DMS53 treated with DMSO at 0.1 percent for 48 hours (cell line): ENCODE measurements around the gene NONO.
"Not testable (repeated sequence)": the region's sequence is repeated elsewhere in the genome, so short reads cannot be mapped to it uniquely, and the experiment has no call there.

Experiments
- DNase-seq: peaks from one replicate; lab custom pipeline; 2025; ENCODE audit not compliant: unreplicated experiment; lab: John Stamatoyannopoulos, UW

The NONO gene

GRCh38 chrX:71282514-71283402, 677 bp upstream of the NONO start:
- peak; percentile 80 for DNase-seq

GRCh38 chrX:71285929-71286328, 2.5 kb downstream of the NONO start:
- DNase-seq, result no peak

DNA sequence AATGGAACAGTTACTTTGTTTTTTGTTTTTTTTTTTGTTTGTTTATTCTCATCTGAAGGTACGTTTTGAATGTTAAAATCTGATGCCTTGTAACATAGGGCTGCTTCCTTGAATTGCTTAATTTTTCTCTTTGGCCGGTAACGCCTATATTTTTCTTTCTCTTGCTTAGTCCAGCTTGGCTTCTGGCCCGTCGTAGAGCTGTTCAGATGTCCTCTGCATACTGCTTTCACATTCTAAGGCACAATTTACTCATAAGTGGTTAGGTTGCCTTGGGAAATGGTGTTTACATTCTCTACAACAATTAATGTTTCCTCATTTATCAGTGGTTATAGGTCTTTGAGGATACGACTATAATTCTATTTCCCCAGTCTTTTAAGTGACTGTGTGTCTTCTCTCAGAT, 7.9 kb downstream of the NONO start:
- no peak for DNase-seq

- DNase-seq, result no peak
Measured at GRCh38 chrX:71292669-71293365, 9.4 kb downstream of the NONO start.

GRCh38 chrX:71296806-71297205, 13.4 kb downstream of the NONO start:
- DNase-seq, result no peak

- no peak for DNase-seq
Measured at GRCh38 chrX:71298119-71298518, 14.7 kb downstream of the NONO start.

DNA sequence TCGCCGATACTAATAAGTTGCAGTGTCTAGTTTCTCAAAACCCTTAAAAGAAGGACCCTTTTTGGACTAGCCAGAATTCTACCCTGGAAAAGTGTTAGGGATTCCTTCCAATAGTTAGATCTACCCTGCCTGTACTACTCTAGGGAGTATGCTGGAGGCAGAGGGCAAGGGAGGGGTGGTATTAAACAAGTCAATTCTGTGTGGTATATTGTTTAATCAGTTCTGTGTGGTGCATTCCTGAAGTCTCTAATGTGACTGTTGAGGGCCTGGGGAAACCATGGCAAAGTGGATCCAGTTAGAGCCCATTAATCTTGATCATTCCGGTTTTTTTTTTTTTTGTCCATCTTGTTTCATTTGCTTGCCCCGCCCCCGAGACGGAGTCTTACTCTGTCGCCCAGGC, 16.6 kb downstream of the NONO start:
- DNase-seq, result not testable (repeated sequence)

DNA sequence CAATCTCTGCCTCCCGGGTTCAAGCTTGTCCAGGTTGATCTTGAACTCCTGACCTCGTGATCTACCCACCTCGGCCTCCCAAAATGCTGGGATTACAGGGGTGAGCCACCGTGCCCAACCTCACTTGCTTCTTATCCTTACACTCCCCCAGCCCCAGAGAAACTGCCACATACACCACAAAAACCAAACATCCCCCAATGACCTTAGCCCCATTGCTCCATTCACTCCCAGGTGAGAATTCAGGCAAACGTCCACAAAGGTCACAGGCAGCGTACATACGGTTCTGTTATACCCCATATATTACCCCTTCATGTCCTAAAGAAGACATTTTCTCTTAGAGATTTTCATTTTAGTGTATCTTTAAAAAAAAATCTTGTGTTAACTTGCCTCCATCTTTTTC, 17.1 kb downstream of the NONO start:
- not testable (repeated sequence) for DNase-seq

GRCh38 chrX:71301195-71301924, 17.9 kb downstream of the NONO start, which contains the start of gene ITGB1BP2:
Gene ITGB1BP2 (plus strand): TSS chrX:71301750. CDS start chrX:71301807, 57 bp downstream.
- DNase-seq, result no peak

- no peak for DNase-seq
Measured at GRCh38 chrX:71302461-71303213, 19.2 kb downstream of the NONO start.

GRCh38 chrX:71304561-71304960, 21.1 kb downstream of the NONO start:
- DNase-seq, result no peak

- no peak for DNase-seq
Measured at GRCh38 chrX:71315917-71316316, 32.5 kb downstream of the NONO start.

- DNase-seq, result not testable (repeated sequence)
Measured at GRCh38 chrX:71316959-71317358, 33.5 kb downstream of the NONO start.

GRCh38 chrX:71320126-71320525, 36.7 kb downstream of the NONO start:
- no peak for DNase-seq

DNA sequence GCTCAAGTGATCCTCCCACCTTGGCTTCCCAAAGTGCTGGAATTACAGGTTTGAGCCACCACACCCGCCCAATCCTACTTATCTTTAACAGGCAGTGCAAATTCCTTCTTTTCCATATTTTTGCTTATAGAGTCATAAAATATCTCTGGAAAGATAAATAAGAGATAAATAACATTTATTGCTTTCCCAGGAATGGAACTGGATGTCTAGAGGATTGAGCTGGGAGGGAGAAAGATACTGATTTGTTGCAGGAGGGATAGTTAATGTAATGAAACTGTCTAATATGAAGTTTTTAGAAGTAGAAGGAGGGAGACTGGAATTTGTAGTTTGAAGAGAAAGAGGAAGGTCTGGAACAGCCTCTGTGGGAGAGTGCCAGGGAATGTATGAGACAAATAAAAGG, 38.3 kb downstream of the NONO start:
- DNase-seq, result no peak

DNA sequence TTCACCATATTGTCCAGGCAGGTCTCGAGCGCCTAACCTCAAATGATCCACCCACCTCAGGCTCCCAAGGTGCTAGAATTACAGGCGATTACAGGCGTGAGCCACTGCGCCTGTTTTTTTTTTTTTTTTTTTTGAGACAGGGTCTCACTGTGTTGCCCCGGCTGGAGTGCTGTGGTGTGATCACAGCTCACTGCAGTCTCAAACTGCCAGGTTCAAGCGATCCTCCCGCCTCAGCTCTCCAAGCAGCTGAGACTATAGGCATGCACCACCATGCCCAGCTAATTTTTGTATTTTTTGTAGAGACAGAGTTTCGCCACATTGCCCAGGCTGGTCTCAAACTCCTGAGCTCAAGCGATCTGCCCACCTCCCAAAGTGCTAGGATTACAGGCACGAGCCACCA, 41.0 kb downstream of the NONO start:
- not testable (repeated sequence) for DNase-seq

GRCh38 chrX:71326394-71326793, 43.0 kb downstream of the NONO start:
- DNase-seq, result no peak

- not testable (repeated sequence) for DNase-seq
Measured at GRCh38 chrX:71349151-71349665, 65.8 kb downstream of the NONO start.

DNA sequence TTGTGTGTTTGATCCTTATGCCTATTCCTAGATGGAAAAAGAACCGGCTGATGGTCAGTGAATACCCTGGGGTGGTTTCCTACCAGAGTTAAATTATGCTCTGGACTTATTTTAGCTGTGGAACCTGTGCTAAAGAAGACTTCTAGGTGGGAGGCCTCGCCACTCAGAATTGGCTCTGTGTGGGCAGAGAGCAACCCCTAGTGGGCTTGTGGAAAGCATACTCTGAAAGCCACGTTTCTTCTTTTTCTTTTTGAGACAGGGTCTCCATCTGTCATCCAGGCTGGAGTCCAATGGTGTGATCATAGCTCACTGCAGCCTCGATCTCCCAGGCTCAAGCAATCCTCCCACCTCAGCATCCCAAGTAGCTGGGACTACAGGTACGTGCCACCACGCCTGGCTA, 66.4 kb downstream of the NONO start:
- not testable (repeated sequence) for DNase-seq
